ENCODE data around the gene PSMA5. TPM values are rescaled to one million over a fixed set of nuclear protein-coding genes. Genes with fewer than 3 reads are reported as not detected.

Gene PSMA5
- total RNA-seq, 3 donors from 2014 or later = 67.9 to 103 (median 71.0) TPM

DNA sequence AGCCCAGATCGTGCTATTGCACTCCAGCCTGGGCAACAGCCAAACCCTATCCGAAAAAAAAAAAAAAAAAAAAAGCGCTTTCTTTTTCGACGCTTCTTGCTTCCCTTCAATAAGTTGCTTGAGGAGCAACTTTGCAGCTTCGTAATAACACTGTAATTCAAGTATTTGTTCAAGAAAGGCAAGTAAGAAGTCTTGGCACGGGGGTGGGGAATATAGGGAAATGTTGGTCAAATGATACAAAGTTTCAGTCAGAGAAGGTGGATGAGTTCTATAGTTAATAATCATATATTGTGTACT, 871 bp upstream of the PSMA5 start:
- Histone ChIP-seq H3K4me3 (peak overlapping the region; percentile 81), H3K36me3 (ENCODE audit: low read depth) (no peaks in the 10 kb centered on the region), H3K4me1 (ENCODE audit: low read depth) (peaks cover 21% of the 10 kb centered on the region), H3K9me3 (no peaks in the 10 kb centered on the region)
- intact Hi-C loops (cut with DNase I, micrococcal nuclease) = no loop called here
- DNase-seq (no peak), ATAC-seq (no peak)
- TF ChIP-seq, protein P1, sequence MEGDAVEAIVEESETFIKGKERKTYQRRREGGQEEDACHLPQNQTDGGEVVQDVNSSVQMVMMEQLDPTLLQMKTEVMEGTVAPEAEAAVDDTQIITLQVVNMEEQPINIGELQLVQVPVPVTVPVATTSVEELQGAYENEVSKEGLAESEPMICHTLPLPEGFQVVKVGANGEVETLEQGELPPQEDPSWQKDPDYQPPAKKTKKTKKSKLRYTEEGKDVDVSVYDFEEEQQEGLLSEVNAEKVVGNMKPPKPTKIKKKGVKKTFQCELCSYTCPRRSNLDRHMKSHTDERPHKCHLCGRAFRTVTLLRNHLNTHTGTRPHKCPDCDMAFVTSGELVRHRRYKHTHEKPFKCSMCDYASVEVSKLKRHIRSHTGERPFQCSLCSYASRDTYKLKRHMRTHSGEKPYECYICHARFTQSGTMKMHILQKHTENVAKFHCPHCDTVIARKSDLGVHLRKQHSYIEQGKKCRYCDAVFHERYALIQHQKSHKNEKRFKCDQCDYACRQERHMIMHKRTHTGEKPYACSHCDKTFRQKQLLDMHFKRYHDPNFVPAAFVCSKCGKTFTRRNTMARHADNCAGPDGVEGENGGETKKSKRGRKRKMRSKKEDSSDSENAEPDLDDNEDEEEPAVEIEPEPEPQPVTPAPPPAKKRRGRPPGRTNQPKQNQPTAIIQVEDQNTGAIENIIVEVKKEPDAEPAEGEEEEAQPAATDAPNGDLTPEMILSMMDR (IDR thresholded peaks at IDR 0.05) = no peak

DNA sequence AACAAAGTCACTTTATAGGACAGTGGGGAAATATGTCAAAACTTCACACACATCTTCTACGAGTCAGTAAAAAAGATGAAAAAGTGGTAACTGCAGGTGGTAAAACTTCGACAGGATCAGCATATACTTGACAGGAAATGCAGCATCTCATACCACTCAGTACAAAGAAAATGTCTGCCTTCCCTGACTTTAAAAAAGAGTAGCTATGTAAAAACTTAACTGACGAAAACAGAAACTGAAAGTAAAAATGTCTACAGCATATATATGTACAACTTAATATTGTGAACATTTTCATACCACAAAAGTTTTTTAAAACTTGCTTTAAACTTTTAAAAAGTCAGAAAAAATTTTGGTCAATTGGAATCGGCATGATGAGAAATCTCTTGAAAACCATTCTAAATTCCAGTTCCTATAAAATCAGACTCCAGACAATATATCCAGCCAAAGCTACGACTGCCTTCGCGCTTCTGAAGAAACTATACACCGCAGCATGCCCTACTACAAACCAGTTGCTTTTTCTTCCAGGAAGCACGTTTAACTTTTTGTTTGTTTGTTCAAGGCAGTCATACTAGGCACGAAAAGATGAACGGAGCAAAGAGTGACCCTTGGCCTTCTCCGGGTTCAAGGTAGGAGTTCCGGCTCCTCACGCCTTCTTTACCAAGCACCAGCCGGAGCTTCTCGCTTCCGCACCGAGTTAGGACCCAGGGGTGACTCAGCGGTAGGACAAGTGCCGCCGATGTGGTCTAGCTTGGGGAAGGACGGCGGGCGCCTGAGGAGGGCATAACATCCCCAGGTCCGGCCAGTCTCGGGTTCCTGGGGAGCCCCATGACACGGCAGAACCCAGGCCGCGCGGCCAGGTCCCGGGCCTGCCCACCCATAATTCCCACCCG, 612 bp downstream of the PSMA5 start:
- no peaks in the 10 kb centered on the region for H3K9me3 ChIP-seq
- peak; percentile 69 for ATAC-seq
- intact Hi-C loops (cut with DNase I, micrococcal nuclease) = no loop called here
- peaks cover 21% of the 10 kb centered on the region for H3K4me1 ChIP-seq (ENCODE audit: low read depth)
- peak overlapping the region; percentile 81 for H3K4me3 ChIP-seq
- TF ChIP-seq, protein P1 (IDR thresholded peaks at IDR 0.05) = no peak
- H3K36me3 ChIP-seq (ENCODE audit: low read depth) = no peaks in the 10 kb centered on the region
- DNase-seq = peak in 1 of 3 donors; percentile 57

DNA sequence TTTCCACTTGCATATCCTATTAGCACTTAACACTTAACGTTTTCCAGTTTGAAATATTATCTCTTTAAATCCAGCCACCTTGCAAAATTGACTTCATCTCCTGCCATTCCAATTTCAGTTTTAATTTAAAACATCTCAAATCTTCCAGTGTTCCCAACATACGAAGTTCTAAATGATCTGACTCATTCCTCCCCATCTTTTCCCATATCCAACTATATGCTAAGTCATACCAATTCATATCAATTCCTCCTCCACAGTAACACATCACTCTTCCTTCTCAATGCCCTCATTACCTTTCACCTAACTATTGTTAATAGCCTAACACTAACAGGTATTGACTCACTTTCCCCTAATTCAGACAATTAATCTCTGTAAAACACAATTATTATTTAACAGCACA, 2.8 kb downstream of the PSMA5 start:
- H3K4me3 ChIP-seq = no peak overlapping the region
- ATAC-seq = no peak
- no peaks in the 10 kb centered on the region for H3K9me3 ChIP-seq
- H3K4me1 ChIP-seq (ENCODE audit: low read depth) = peaks cover 21% of the 10 kb centered on the region
- H3K36me3 ChIP-seq (ENCODE audit: low read depth) = no peaks in the 10 kb centered on the region
- DNase-seq = no peak
- intact Hi-C loops (cut with DNase I, micrococcal nuclease) = no loop called here
- TF ChIP-seq, protein P1 (IDR thresholded peaks at IDR 0.05) = no peak

DNA sequence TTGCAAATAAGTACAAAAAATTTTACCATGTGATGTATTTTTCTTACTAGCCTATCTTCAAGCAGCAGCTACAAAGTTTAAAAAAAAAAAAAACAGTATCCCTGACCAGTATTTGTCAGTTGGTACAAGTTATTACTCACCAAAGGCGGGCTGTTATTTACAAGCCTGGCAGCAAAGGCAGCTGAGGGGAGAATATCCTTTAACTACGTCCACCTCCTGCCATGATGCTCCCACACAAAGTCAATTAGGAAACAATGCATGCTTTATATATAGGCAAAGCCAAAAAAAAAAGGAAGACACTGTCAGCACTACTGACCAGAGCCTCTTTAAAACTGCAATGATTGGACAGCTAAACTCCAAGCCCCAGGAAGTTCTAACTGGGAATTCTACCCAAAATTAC, 13.7 kb downstream of the PSMA5 start:
- H3K9me3 ChIP-seq = no peaks in the 10 kb centered on the region
- no peak for DNase-seq
- no peaks in the 10 kb centered on the region for H3K4me1 ChIP-seq (ENCODE audit: low read depth)
- TF ChIP-seq, protein P1 (IDR thresholded peaks at IDR 0.05) = no peak
- intact Hi-C loops (cut with DNase I, micrococcal nuclease) = loop anchor here in 1 of 2 donors (10.0 kb wide), 1 partner anchor 68 kb away; no protein-coding TSS in a partner anchor
- H3K4me3 ChIP-seq = no peak overlapping the region
- H3K36me3 ChIP-seq (ENCODE audit: low read depth) = peaks cover 7% of the 10 kb centered on the region
- ATAC-seq = no peak

DNA sequence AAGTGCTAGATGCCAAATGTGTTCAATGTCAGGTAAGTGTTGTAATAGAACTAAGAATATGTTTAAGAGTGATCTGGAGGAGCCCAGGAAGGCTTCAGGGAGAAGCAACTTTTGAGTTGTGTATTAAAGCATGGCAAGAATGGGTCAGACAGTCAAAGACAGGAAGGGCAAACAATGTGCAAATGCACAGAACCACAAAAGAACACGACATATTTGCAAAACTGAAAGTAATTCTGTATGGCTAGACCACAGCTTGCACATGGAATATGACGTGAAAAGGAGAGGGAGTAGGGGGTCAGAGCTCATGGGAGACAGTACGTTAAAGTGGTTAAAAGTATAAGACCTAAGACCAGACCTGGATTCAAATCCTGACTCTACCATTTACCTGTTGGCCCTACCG, 21.4 kb downstream of the PSMA5 start:
- intact Hi-C loops (cut with DNase I, micrococcal nuclease) = no loop called here
- TF ChIP-seq, protein P1 (IDR thresholded peaks at IDR 0.05) = no peak
- no peaks in the 10 kb centered on the region for H3K36me3 ChIP-seq (ENCODE audit: low read depth)
- H3K9me3 ChIP-seq = no peaks in the 10 kb centered on the region
- DNase-seq (no peak), ATAC-seq (no peak)
- no peak overlapping the region for H3K4me3 ChIP-seq
- no peaks in the 10 kb centered on the region for H3K4me1 ChIP-seq (ENCODE audit: low read depth)
